SHP77 treated with DMSO at 0.1 percent for 48 hours (cell line): Measurements from ENCODE around the gene MRAS.
"Not testable (repeated sequence)": the region's sequence is repeated elsewhere in the genome, so short reads cannot be mapped to it uniquely, and the experiment has no call there.

Source experiments
- DNase-seq: peaks from one replicate; lab custom pipeline; 2025; lab: John Stamatoyannopoulos, UW

Gene MRAS

GRCh38 chr3:138445236-138445635, 96.9 kb downstream of the MRAS start:
- no peak for DNase-seq

DNA sequence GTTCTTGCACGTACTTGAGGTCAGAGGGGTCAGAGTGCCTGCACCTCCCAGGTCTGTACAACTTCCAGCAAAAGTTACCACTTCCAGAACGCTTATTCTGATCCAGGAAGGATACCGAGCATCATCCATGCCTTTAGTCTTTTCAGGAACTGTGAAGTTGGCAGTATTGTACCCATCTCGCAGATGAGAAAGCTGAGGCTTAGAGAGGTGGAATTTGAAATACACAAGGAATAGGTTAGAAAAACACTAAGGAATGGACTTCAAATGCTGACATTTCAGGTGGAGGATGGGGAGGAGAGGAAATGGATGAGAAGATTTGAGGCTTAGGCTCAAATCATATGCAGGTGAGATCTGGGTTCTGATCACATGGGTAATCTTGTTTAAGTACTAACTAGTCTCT, 97.3 kb downstream of the MRAS start:
- no peak for DNase-seq

DNA sequence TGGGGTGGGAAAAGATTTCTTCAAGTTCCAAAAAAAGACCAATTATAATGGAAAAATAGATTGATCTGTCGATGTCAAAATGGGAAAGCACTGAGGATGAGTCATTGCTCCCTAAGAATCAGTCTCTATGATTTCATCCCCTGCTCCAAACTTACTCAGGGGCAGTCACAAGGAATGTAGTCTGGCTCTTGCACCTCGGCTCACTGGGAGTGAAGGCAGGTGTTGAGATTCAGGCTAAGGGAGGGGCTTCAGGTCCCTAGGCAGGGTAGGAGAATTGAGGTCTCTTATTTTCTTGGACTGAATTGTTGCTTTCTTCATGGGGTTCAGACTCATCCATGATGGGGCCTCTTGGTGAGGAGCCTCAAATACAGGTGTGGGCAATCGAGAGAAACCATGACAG, 100.3 kb downstream of the MRAS start:
- no peak for DNase-seq

- no peak for DNase-seq
Observed at GRCh38 chr3:138449490-138449889, 101.1 kb downstream of the MRAS start.

GRCh38 chr3:138450181-138450580, 101.8 kb downstream of the MRAS start:
- no peak for DNase-seq

DNA sequence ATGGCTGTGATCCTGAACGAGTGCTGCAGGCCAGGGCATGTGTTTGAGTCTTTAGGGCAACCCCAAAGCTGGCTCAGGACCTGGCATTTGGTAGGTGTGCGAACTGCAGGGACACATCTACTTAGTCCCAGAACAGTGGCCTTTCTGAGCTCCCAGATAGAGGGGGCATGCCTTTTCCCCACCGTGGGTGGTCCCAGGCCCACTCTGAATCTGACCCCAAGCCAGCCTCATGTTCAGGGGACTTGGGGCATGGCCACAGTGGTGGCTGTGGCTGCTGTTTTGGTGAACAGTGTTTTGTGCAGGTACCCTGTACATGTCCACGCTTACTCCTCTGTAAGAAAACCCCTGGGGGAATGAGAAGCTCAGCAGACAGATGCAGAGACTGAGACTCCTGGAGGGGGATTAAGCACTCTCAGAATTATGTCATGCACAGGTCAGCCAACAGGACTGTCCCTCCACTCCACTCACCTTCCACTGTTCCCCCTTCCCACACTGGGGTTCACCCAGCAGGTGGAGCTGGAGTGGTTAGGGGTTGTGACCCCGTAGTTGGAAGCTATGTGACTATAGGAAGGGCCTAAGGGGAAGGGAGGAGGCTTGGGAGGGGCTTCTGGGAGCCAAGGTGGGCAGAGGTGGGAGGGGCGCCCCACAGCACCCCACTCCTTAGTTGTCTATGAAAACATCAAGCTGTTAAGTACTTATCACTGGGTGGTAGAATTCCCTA, 102.5 kb downstream of the MRAS start:
- no peak for DNase-seq

DNA sequence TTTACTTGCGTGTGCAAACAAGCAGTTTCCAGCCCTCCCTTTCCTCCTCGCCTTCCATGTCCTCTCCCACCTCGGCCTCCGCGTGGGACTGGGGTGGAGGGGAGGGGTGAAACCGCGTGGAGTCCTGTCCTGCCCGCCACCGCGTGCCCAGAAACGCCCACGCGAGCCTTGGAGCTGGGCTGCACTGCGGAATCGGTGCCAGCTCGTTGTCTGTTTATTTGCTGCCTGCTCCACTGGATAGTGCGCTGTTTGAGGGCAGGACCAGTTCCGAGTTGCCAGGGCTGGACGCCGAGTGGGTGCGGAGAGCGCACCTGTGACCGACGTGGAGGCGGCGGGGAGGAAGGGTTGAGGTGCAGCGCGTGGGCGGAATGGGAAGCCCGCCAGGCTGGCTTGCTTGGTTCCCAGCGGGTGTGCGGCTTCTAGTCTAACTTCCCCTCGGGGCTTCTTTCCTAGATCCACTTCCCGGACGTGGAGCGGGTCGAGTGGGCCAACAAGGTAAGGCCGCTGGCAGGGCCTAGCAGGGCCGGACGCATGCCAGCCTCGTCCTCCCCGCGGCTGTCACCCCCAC, 103.3 kb downstream of the MRAS start:
- DNase-seq = no peak

- DNase-seq = no peak
Observed at GRCh38 chr3:138452436-138452835, 104.1 kb downstream of the MRAS start.

DNA sequence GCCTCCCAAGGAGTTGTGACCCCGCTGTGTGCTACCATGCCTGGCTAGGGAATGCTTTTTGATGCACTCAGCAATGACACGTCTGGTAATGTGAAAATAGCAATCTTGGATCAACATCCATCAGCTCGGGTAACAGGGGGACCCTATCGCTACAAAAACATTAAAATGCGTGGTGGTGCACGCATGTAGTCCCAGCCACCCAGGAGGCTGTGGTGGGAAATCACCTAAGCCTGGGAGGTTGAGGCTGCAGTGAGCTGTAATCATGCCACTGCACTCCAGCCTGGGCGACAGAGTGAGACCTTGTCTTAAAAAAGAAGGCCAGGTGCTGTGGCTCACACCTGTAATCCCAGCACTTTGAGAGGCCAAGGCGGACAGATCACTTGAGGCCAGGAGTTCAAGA, 105.6 kb downstream of the MRAS start:
- not testable (repeated sequence) for DNase-seq
